GM23338 (cell line): ENCODE results near the gene ANKIB1. TPM values are rescaled to one million over a fixed set of nuclear protein-coding genes. Genes with fewer than 3 reads are reported as not detected.

Experiments
- ATAC-seq: fragments of 200-7000 bp; cut with Tn5 transposase; 3 replicates; pipeline ENCODE4 v1.9.1; 2020
- DNase-seq: peaks from one replicate; pipeline ENCODE4 v3.0.0-alpha.2; 2015; ENCODE audit warnings: low spot score
- H2AFZ ChIP-seq: fragments of 200-600 bp; sonication (generic); 2 replicates; pipeline ENCODE4 v1.8.0; 2016; ENCODE audit warnings: antibody characterized with exemption, mild to moderate bottlenecking, moderate library complexity
- H3F3A ChIP-seq: fragments of 200-600 bp; sonication (generic); replicated peaks from 2 replicates; pipeline ENCODE4 v1.8.0; 2017; ENCODE audit warnings: antibody characterized with exemption, mixed run types, low read depth
- H3K27ac ChIP-seq: fragments of 200-600 bp; sonication (generic); 2 replicates; pipeline ENCODE4 v1.6.1; 2016; ENCODE audit warnings: low read depth
- H3K27me3 ChIP-seq: fragments of 200-600 bp; sonication (generic); 2 replicates; pipeline ENCODE4 v1.8.0; 2016; ENCODE audit warnings: mild to moderate bottlenecking, mixed run types, moderate library complexity; ENCODE audit not compliant: insufficient read depth
- H3K36me3 ChIP-seq: fragments of 200-600 bp; sonication (generic); 2 replicates; pipeline ENCODE4 v1.8.0; 2016; ENCODE audit warnings: mild to moderate bottlenecking; ENCODE audit not compliant: insufficient read depth
- H3K4me1 ChIP-seq: fragments of 200-600 bp; sonication (generic); 2 replicates; pipeline ENCODE4 v1.8.0; 2016; ENCODE audit warnings: mild to moderate bottlenecking, moderate library complexity; ENCODE audit not compliant: insufficient read depth
- H3K4me2 ChIP-seq: fragments of 200-600 bp; sonication (generic); 2 replicates; pipeline ENCODE4 v1.7.1; 2017; ENCODE audit warnings: mixed run types
- H3K4me3 ChIP-seq: fragments of 200-600 bp; sonication (generic); 2 replicates; pipeline ENCODE4 v1.6.1; 2016; ENCODE audit warnings: mixed run types
- H3K79me2 ChIP-seq: fragments of 200-600 bp; sonication (generic); replicated peaks from 2 replicates; pipeline ENCODE4 v1.8.0; 2017; ENCODE audit warnings: mild to moderate bottlenecking; ENCODE audit not compliant: insufficient read depth
- H3K9me2 ChIP-seq: fragments of 200-600 bp; sonication (generic); 2 replicates; pipeline ENCODE4 v1.8.0; 2017; ENCODE audit not compliant: insufficient read depth
- H4K20me1 ChIP-seq: fragments of 200-600 bp; sonication (generic); replicated peaks from 2 replicates; pipeline ENCODE4 v1.8.0; 2017; ENCODE audit warnings: mild to moderate bottlenecking; ENCODE audit not compliant: insufficient read depth
- H3K27ac Mint-ChIP-seq: 2 replicates; pipeline ENCODE4 v1.8.0; 2020; ENCODE audit warnings: inconsistent platforms, mild to moderate bottlenecking, moderate library complexity, mixed read lengths
- H3K27me3 Mint-ChIP-seq: 3 replicates; pipeline ENCODE4 v1.8.0; 2022; ENCODE audit warnings: low read depth, mild to moderate bottlenecking, moderate library complexity, mixed read lengths, inconsistent platforms; ENCODE audit not compliant: insufficient read depth, poor library complexity
- H3K36me3 Mint-ChIP-seq: 3 replicates; pipeline ENCODE4 v1.8.0; 2021; ENCODE audit warnings: low read depth, mild to moderate bottlenecking, inconsistent platforms, moderate library complexity, mixed read lengths
- H3K4me1 Mint-ChIP-seq: 3 replicates; pipeline ENCODE4 v1.8.0; 2020; ENCODE audit warnings: mild to moderate bottlenecking, inconsistent platforms, mixed read lengths
- H3K4me3 Mint-ChIP-seq: 3 replicates; pipeline ENCODE4 v1.8.0; 2021; ENCODE audit warnings: moderate library complexity, mild to moderate bottlenecking, inconsistent platforms, mixed read lengths
- H3K9me3 Mint-ChIP-seq: 3 replicates; pipeline ENCODE4 v1.8.0; 2020; ENCODE audit warnings: moderate library complexity, mild to moderate bottlenecking, inconsistent platforms, mixed read lengths
- CTCF ChIP-seq, 2 experiments: fragments of 200-600 bp in 1 of 2; sonication (generic) in 1 of 2; conservative IDR thresholded peaks; 2 replicates each; pipeline versions ENCODE4 v1.5.1 to v1.6.1; 2016 to 2017; ENCODE audit warnings: antibody characterized with exemption in 2 of 2, low read depth in 2 of 2, mild to moderate bottlenecking in 2 of 2, moderate library complexity in 1 of 2
- EZH2phosphoT487 ChIP-seq: fragments of 200-600 bp; sonication (generic); IDR thresholded peaks from one replicate; pipeline ENCODE4 v1.8.1; 2018; ENCODE audit warnings: antibody characterized with exemption; ENCODE audit not compliant: unreplicated experiment
- JUNB ChIP-seq: IDR thresholded peaks from one replicate; pipeline ENCODE4 v1.6.1; 2016; ENCODE audit warnings: antibody characterized with exemption; ENCODE audit not compliant: unreplicated experiment
- STAT1 ChIP-seq: IDR thresholded peaks from one replicate; pipeline ENCODE4 v1.6.1; 2016; ENCODE audit warnings: antibody characterized with exemption; ENCODE audit not compliant: unreplicated experiment
- ZNF114 ChIP-seq: fragments of 250-450 bp; sonication (Bioruptor Pico); IDR thresholded peaks from 2 replicates; pipeline ENCODE4 v1.5.0; 2020; ENCODE audit warnings: mild to moderate bottlenecking, moderate library complexity
- ZNF331 ChIP-seq: fragments of 250-450 bp; sonication (Bioruptor Pico); IDR thresholded peaks from 2 replicates; pipeline ENCODE4 v1.5.0; 2020; ENCODE audit warnings: low read depth, mild to moderate bottlenecking, moderate library complexity
- polyA plus RNA-seq: library from polyadenylated mRNA; unstranded; fragments of >200 nt; fragmentation: Nextera tagmentation; extraction: Ambion mirVana; gene quantifications from 2 replicates; pipeline ENCODE4 v1.2.1, GENCODE V29; 2016
- total RNA-seq: library from RNA; depleted of rRNA; stranded (reverse); fragments of >200 nt; shearing (Covaris generic); gene quantifications from 2 replicates; pipeline ENCODE4 v1.2.3, GENCODE V29; 2014
- TF ChIP-seq, protein P1 (sequence below): IDR thresholded peaks from 2 replicates; pipeline ENCODE4 v1.6.1; 2016; ENCODE audit warnings: antibody characterized with exemption
- TF ChIP-seq, protein P2 (sequence below): fragments of 250-450 bp; sonication (Bioruptor Pico); IDR thresholded peaks from 2 replicates; pipeline ENCODE4 v1.5.0; 2020; ENCODE audit warnings: mild to moderate bottlenecking, moderate library complexity
- TF ChIP-seq, protein P3 (sequence below): IDR thresholded peaks from one replicate; pipeline ENCODE4 v1.6.1; 2018; ENCODE audit warnings: antibody characterized with exemption; ENCODE audit not compliant: unreplicated experiment

The ANKIB1 gene
- total and polyA plus RNA-seq, 2 experiments from 2014 or later: 19.1 to 40.3 TPM

DNA sequence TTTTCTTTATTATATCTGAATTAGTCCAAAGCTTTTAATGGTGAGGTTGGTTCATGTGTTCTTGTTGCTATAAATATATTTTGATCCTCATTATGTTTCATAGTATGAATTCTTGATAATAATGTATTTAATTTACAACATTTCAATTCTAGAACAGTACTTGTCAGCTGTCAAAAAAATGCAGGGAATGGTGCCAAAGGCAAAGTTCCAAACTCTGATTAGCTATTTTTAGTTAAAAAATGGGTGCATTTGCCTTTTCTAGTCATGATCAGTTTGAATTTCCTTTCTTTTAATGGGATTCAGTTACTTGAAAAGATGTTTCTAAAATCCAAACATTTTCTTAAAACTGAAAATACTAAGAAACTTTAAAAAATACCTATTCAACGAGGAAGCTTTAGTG is 49.6 kb downstream of the ANKIB1 start:
- ATAC-seq (no peak), DNase-seq (no peak)
- Histone ChIP-seq H3K27ac (no peak overlapping the region), H4K20me1 (0 out of 2 replicates have a peak, but pooled peaks cover 6% of the 10 kb centered on the region), H3K36me3 (no peaks in the 10 kb centered on the region), H3F3A (no peaks in the 10 kb centered on the region), H3K9me2 (no peaks in the 10 kb centered on the region), H3K4me1 (peaks cover 33% of the 10 kb centered on the region), H3K4me3 (no peak overlapping the region), H3K27me3 (no peaks in the 10 kb centered on the region), H3K79me2 (peaks cover 38% of the 10 kb centered on the region), H3K4me2 (no peak overlapping the region), H2AFZ (no peak overlapping the region)
- Mint-ChIP-seq H3K4me1 (peaks cover 28% of the 10 kb centered on the region), H3K9me3 (no peaks in the 10 kb centered on the region), H3K27ac (no peak overlapping the region), H3K36me3 (no peaks in the 10 kb centered on the region; the same call in 2 of the 3 replicates), H3K27me3 (peaks cover 2% of the 10 kb centered on the region), H3K4me3 (no peak overlapping the region)
- TF ChIP-seq, protein P1, sequence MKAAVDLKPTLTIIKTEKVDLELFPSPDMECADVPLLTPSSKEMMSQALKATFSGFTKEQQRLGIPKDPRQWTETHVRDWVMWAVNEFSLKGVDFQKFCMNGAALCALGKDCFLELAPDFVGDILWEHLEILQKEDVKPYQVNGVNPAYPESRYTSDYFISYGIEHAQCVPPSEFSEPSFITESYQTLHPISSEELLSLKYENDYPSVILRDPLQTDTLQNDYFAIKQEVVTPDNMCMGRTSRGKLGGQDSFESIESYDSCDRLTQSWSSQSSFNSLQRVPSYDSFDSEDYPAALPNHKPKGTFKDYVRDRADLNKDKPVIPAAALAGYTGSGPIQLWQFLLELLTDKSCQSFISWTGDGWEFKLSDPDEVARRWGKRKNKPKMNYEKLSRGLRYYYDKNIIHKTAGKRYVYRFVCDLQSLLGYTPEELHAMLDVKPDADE: no peak
- TF ChIP-seq ZNF114 (no peak), JUNB (no peak), EZH2phosphoT487 (no peak), CTCF (conservative IDR thresholded peaks at IDR 0.05; ENCODE audit: low read depth in 2 of 2) (no peak), STAT1 (no peak), ZNF331 (CRISPR knock-in tag) (no peak)
- TF ChIP-seq, protein P2, sequence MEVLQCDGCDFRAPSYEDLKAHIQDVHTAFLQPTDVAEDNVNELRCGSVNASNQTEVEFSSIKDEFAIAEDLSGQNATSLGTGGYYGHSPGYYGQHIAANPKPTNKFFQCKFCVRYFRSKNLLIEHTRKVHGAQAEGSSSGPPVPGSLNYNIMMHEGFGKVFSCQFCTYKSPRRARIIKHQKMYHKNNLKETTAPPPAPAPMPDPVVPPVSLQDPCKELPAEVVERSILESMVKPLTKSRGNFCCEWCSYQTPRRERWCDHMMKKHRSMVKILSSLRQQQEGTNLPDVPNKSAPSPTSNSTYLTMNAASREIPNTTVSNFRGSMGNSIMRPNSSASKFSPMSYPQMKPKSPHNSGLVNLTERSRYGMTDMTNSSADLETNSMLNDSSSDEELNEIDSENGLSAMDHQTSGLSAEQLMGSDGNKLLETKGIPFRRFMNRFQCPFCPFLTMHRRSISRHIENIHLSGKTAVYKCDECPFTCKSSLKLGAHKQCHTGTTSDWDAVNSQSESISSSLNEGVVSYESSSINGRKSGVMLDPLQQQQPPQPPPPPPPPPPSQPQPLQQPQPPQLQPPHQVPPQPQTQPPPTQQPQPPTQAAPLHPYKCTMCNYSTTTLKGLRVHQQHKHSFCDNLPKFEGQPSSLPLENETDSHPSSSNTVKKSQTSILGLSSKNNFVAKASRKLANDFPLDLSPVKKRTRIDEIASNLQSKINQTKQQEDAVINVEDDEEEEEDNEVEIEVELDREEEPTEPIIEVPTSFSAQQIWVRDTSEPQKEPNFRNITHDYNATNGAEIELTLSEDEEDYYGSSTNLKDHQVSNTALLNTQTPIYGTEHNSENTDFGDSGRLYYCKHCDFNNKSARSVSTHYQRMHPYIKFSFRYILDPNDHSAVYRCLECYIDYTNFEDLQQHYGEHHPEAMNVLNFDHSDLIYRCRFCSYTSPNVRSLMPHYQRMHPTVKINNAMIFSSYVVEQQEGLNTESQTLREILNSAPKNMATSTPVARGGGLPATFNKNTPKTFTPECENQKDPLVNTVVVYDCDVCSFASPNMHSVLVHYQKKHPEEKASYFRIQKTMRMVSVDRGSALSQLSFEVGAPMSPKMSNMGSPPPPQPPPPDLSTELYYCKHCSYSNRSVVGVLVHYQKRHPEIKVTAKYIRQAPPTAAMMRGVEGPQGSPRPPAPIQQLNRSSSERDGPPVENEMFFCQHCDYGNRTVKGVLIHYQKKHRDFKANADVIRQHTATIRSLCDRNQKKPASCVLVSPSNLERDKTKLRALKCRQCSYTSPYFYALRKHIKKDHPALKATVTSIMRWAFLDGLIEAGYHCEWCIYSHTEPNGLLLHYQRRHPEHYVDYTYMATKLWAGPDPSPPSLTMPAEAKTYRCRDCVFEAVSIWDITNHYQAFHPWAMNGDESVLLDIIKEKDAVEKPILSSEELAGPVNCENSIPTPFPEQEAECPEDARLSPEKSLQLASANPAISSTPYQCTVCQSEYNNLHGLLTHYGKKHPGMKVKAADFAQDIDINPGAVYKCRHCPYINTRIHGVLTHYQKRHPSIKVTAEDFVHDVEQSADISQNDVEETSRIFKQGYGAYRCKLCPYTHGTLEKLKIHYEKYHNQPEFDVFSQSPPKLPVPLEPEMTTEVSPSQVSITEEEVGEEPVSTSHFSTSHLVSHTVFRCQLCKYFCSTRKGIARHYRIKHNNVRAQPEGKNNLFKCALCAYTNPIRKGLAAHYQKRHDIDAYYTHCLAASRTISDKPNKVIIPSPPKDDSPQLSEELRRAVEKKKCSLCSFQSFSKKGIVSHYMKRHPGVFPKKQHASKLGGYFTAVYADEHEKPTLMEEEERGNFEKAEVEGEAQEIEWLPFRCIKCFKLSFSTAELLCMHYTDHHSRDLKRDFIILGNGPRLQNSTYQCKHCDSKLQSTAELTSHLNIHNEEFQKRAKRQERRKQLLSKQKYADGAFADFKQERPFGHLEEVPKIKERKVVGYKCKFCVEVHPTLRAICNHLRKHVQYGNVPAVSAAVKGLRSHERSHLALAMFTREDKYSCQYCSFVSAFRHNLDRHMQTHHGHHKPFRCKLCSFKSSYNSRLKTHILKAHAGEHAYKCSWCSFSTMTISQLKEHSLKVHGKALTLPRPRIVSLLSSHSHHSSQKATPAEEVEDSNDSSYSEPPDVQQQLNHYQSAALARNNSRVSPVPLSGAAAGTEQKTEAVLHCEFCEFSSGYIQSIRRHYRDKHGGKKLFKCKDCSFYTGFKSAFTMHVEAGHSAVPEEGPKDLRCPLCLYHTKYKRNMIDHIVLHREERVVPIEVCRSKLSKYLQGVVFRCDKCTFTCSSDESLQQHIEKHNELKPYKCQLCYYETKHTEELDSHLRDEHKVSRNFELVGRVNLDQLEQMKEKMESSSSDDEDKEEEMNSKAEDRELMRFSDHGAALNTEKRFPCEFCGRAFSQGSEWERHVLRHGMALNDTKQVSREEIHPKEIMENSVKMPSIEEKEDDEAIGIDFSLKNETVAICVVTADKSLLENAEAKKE: no peak
- TF ChIP-seq, protein P3, sequence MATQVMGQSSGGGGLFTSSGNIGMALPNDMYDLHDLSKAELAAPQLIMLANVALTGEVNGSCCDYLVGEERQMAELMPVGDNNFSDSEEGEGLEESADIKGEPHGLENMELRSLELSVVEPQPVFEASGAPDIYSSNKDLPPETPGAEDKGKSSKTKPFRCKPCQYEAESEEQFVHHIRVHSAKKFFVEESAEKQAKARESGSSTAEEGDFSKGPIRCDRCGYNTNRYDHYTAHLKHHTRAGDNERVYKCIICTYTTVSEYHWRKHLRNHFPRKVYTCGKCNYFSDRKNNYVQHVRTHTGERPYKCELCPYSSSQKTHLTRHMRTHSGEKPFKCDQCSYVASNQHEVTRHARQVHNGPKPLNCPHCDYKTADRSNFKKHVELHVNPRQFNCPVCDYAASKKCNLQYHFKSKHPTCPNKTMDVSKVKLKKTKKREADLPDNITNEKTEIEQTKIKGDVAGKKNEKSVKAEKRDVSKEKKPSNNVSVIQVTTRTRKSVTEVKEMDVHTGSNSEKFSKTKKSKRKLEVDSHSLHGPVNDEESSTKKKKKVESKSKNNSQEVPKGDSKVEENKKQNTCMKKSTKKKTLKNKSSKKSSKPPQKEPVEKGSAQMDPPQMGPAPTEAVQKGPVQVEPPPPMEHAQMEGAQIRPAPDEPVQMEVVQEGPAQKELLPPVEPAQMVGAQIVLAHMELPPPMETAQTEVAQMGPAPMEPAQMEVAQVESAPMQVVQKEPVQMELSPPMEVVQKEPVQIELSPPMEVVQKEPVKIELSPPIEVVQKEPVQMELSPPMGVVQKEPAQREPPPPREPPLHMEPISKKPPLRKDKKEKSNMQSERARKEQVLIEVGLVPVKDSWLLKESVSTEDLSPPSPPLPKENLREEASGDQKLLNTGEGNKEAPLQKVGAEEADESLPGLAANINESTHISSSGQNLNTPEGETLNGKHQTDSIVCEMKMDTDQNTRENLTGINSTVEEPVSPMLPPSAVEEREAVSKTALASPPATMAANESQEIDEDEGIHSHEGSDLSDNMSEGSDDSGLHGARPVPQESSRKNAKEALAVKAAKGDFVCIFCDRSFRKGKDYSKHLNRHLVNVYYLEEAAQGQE: no peak
